GM19328 (cell line): ENCODE data around the gene MRPL58.
"Not testable (repeated sequence)": the region's sequence is repeated elsewhere in the genome, so short reads cannot be mapped to it uniquely, and the experiment has no call there.

Experiments
- ATAC-seq: cut with Tn5 transposase; IDR thresholded peaks from one replicate; pipeline ENCODE4 v1.9.1; 2021; ENCODE audit warnings: mild to moderate bottlenecking, moderate library complexity; ENCODE audit not compliant: unreplicated experiment

MRPL58 gene

GRCh38 chr17:75012096-75012345 is 449 bp upstream of the MRPL58 start:
- ATAC-seq = no peak

GRCh38 chr17:75013092-75013559 is 656 bp downstream of the MRPL58 start:
- no peak for ATAC-seq

GRCh38 chr17:75019146-75019545 is 6.7 kb downstream of the MRPL58 start:
- no peak for ATAC-seq

GRCh38 chr17:75019710-75020109 is 7.2 kb downstream of the MRPL58 start:
- ATAC-seq = no peak

GRCh38 chr17:75020331-75021110 is 8.1 kb downstream of the MRPL58 start:
- ATAC-seq = no peak

- no peak for ATAC-seq
Observed at GRCh38 chr17:75024686-75025397, 12.4 kb downstream of the MRPL58 start.

- not testable (repeated sequence) for ATAC-seq
Observed at GRCh38 chr17:75025398-75025734, 12.9 kb downstream of the MRPL58 start.

GRCh38 chr17:75026650-75027049 is 14.2 kb downstream of the MRPL58 start:
- ATAC-seq = not testable (repeated sequence)

GRCh38 chr17:75030161-75030560 is 17.7 kb downstream of the MRPL58 start:
- ATAC-seq = no peak

- ATAC-seq = no peak
Observed at GRCh38 chr17:75031972-75032719, 19.7 kb downstream of the MRPL58 start.

- ATAC-seq = no peak
Observed at GRCh38 chr17:75032720-75033280, 20.3 kb downstream of the MRPL58 start.

GRCh38 chr17:75033346-75034235 is 21.1 kb downstream of the MRPL58 start:
- ATAC-seq = peak; percentile 38

- ATAC-seq = peak; percentile 44
Observed at GRCh38 chr17:75034236-75034908, 21.9 kb downstream of the MRPL58 start.

- no peak for ATAC-seq
Observed at GRCh38 chr17:75036643-75037268, 24.3 kb downstream of the MRPL58 start.

- ATAC-seq = no peak
Observed at GRCh38 chr17:75039238-75039637, 26.8 kb downstream of the MRPL58 start.

GRCh38 chr17:75041656-75042280 is 29.3 kb downstream of the MRPL58 start:
- no peak for ATAC-seq

- not testable (repeated sequence) for ATAC-seq
Observed at GRCh38 chr17:75043789-75044188, 31.3 kb downstream of the MRPL58 start.

- ATAC-seq = no peak
Observed at GRCh38 chr17:75044716-75045115, 32.2 kb downstream of the MRPL58 start.

- ATAC-seq = not testable (repeated sequence)
Observed at GRCh38 chr17:75045946-75046406, 33.5 kb downstream of the MRPL58 start.
